Mesenchymal stem cell (in vitro differentiated cells and primary cell): ENCODE data around the gene TMEM114.
A peak's percentile ranks its signal among the peaks of the same experiment; 100 is the strongest.

ENCODE experiments used
- DNase-seq: peaks from one replicate; pipeline ENCODE4 v3.0.0-alpha.2; 2013
- H2AFZ ChIP-seq: one replicate; pipeline ENCODE4 v1.6.1; 2013; ENCODE audit warnings: low read depth, mild to moderate bottlenecking, control low read depth, inconsistent platforms, low read length, moderate library complexity
- H2AK5ac ChIP-seq: 2 replicates; pipeline ENCODE4 v1.6.1; 2013; ENCODE audit warnings: low read length, moderate library complexity, mild to moderate bottlenecking, inconsistent platforms; ENCODE audit not compliant: severe bottlenecking
- H2BK120ac ChIP-seq: one replicate; pipeline ENCODE4 v1.6.1; 2013; ENCODE audit warnings: low read depth, mild to moderate bottlenecking, inconsistent platforms, low read length, moderate library complexity
- H2BK12ac ChIP-seq, 2 experiments: one replicate each; pipeline ENCODE4 v1.6.1; 2013; ENCODE audit warnings: inconsistent platforms in 2 of 2, low read length in 2 of 2, mild to moderate bottlenecking in 2 of 2, moderate library complexity in 2 of 2, control low read depth in 1 of 2
- H2BK15ac ChIP-seq: one replicate; pipeline ENCODE4 v1.6.1; 2013; ENCODE audit warnings: mild to moderate bottlenecking, low read depth, inconsistent platforms; ENCODE audit not compliant: poor library complexity, severe bottlenecking
- H2BK5ac ChIP-seq: 2 replicates; pipeline ENCODE4 v1.6.1; 2013; ENCODE audit warnings: low read depth, mild to moderate bottlenecking, low read length, control low read depth, inconsistent platforms; ENCODE audit not compliant: poor library complexity, severe bottlenecking
- H3K14ac ChIP-seq, 2 experiments: one replicate each; pipeline ENCODE4 v1.6.1; 2013; ENCODE audit warnings: inconsistent platforms in 2 of 2, low read length in 2 of 2, control low read depth in 1 of 2, mild to moderate bottlenecking in 1 of 2, moderate library complexity in 1 of 2
- H3K18ac ChIP-seq, 2 experiments: one replicate each; pipeline ENCODE4 v1.6.1; 2013; ENCODE audit warnings: inconsistent platforms in 2 of 2, low read length in 2 of 2, control low read depth in 1 of 2, low read depth in 1 of 2, mild to moderate bottlenecking in 1 of 2
- H3K23ac ChIP-seq, 2 experiments: one replicate each; pipeline ENCODE4 v1.6.1; 2013; ENCODE audit warnings: inconsistent platforms in 2 of 2, low read length in 2 of 2, mild to moderate bottlenecking in 2 of 2, moderate library complexity in 2 of 2, control low read depth in 1 of 2
- H3K27ac ChIP-seq: 2 replicates; pipeline ENCODE4 v1.5.1; 2013; ENCODE audit warnings: mild to moderate bottlenecking, moderate library complexity, low read length, control low read depth, inconsistent platforms; ENCODE audit not compliant: poor library complexity, severe bottlenecking
- H3K27me3 ChIP-seq, 2 experiments: 2 replicates each; pipeline versions ENCODE4 v1.6.1 to v1.7.0; 2013; ENCODE audit warnings: low read length in 2 of 2, mild to moderate bottlenecking in 2 of 2, moderate library complexity in 2 of 2, control low read depth in 1 of 2, inconsistent platforms in 1 of 2; ENCODE audit not compliant: control insufficient read depth in 1 of 2, insufficient read depth in 1 of 2
- H3K36me3 ChIP-seq, 2 experiments: 2 replicates each; pipeline versions ENCODE4 v1.6.1 to v1.7.0; 2013; ENCODE audit warnings: low read length in 2 of 2, control low read depth in 1 of 2, inconsistent platforms in 1 of 2, low read depth in 1 of 2, mild to moderate bottlenecking in 1 of 2; ENCODE audit not compliant: insufficient read depth in 2 of 2, control insufficient read depth in 1 of 2
- H3K4ac ChIP-seq, 2 experiments: one replicate each; pipeline ENCODE4 v1.6.1; 2013; ENCODE audit warnings: inconsistent platforms in 2 of 2, low read length in 2 of 2, mild to moderate bottlenecking in 2 of 2, moderate library complexity in 2 of 2, control low read depth in 1 of 2, low read depth in 1 of 2
- H3K4me1 ChIP-seq: 2 replicates; pipeline ENCODE4 v1.6.1; 2013; ENCODE audit warnings: low read depth, low read length, control low read depth; ENCODE audit not compliant: control insufficient read depth, insufficient read depth
- H3K4me2 ChIP-seq: 2 replicates; pipeline ENCODE4 v1.6.1; 2013; ENCODE audit warnings: low read length, mild to moderate bottlenecking, inconsistent platforms; ENCODE audit not compliant: poor library complexity, severe bottlenecking
- H3K4me3 ChIP-seq, 2 experiments: 2 replicates each; pipeline versions ENCODE4 v1.5.1 to v1.7.0; 2013; ENCODE audit warnings: low read length in 2 of 2, mild to moderate bottlenecking in 2 of 2, control low read depth in 1 of 2, low read depth in 1 of 2; ENCODE audit not compliant: insufficient read depth in 1 of 2
- H3K79me1 ChIP-seq: replicated peaks from 2 replicates; pipeline ENCODE4 v1.6.1; 2013; ENCODE audit warnings: mild to moderate bottlenecking, control low read depth, low read length, inconsistent platforms; ENCODE audit not compliant: poor library complexity, severe bottlenecking
- H3K9ac ChIP-seq: 2 replicates; pipeline ENCODE4 v1.7.0; 2013; ENCODE audit warnings: mild to moderate bottlenecking, low read length, moderate library complexity
- H3K9me3 ChIP-seq: 2 replicates; pipeline ENCODE4 v1.7.0; 2013; ENCODE audit warnings: mild to moderate bottlenecking, low read length; ENCODE audit not compliant: control insufficient read depth
- H4K8ac ChIP-seq: one replicate; pipeline ENCODE4 v1.6.1; 2013; ENCODE audit warnings: inconsistent platforms, mild to moderate bottlenecking, low read length, moderate library complexity
- H4K91ac ChIP-seq: one replicate; pipeline ENCODE4 v1.6.1; 2013; ENCODE audit warnings: mild to moderate bottlenecking, low read length, inconsistent platforms
- WGBS: methylation state at CpG from one replicate; pipeline ENCODE4 v1.1.7; 2013; ENCODE audit warnings: mixed read lengths; 5-methylcytosine and 5-hydroxymethylcytosine counted together

TMEM114 gene

DNA sequence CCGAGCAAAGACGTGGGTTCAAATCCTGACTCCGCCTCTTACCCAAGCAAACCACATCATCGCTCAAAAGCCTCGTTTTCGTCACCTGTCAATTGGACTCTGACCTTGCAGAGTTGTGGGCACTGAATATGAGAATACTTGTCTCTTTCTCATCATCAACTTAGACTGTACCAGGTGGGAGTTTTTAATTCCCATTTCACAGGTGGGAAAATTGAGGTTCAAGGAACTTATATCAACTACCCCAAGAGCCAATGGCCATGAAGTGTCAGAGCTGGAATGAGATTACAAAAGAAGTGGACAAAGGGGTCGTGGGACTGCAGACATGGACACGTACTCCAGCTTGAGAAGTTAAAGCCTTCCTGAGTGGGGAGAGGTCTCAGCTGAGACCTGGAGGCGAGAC lies 10.8 kb downstream of the TMEM114 start:
- H3K27ac ChIP-seq = no peak overlapping the region
- no peak overlapping the region for H3K4ac ChIP-seq
- H3K9ac ChIP-seq = no peak overlapping the region
- H3K4me1 ChIP-seq = peaks cover 13% of the 10 kb centered on the region
- no peaks in the 10 kb centered on the region for H3K36me3 ChIP-seq
- no peak overlapping the region for H3K23ac ChIP-seq
- no peak overlapping the region for H2AFZ ChIP-seq
- peaks cover 13 to 31% of the 10 kb centered on the region in 2 experiments for H3K27me3 ChIP-seq
- H2BK5ac ChIP-seq = no peak overlapping the region
- H3K79me1 ChIP-seq = no peaks in the 10 kb centered on the region
- no peak overlapping the region for H4K91ac ChIP-seq
- H4K8ac ChIP-seq = no peak overlapping the region
- H3K14ac ChIP-seq = no peak overlapping the region
- no peak overlapping the region for H3K18ac ChIP-seq
- H2AK5ac ChIP-seq = no peak overlapping the region
- H2BK120ac ChIP-seq = no peak overlapping the region
- H3K4me2 ChIP-seq = no peak overlapping the region
- no peak overlapping the region for H2BK15ac ChIP-seq
- no peak overlapping the region for H3K4me3 ChIP-seq
- no peak overlapping the region for H2BK12ac ChIP-seq
- 75% methylated on average over 5 of the region's 9 CpGs for WGBS
- no peaks in the 10 kb centered on the region for H3K9me3 ChIP-seq
- DNase-seq = no peak

- Histone ChIP-seq H3K9ac (no peak overlapping the region), H3K9me3 (no peaks in the 10 kb centered on the region), H3K23ac (no peak overlapping the region), H2BK15ac (no peak overlapping the region), H3K27ac (no peak overlapping the region), H4K91ac (no peak overlapping the region), H4K8ac (no peak overlapping the region), H2AK5ac (no peak overlapping the region), H3K4me1 (peaks cover 6% of the 10 kb centered on the region), H2AFZ (no peak overlapping the region), H3K36me3 (no peaks in the 10 kb centered on the region), H3K79me1 (no peaks in the 10 kb centered on the region), H3K14ac (no peak overlapping the region), H2BK5ac (no peak overlapping the region), H3K18ac (no peak overlapping the region), H2BK12ac (no peak overlapping the region), H3K4ac (no peak overlapping the region), H3K4me3 (no peak overlapping the region), H2BK120ac (no peak overlapping the region), H3K27me3 (peaks cover 13 to 45% of the 10 kb centered on the region in 2 experiments), H3K4me2 (no peak overlapping the region)
- DNase-seq = no peak
- WGBS = 83% methylated on average over 10 of the region's 10 CpGs
These were observed 12.5 kb downstream of the TMEM114 start for GRCh38 chr16:8577678-8578304.

- peaks cover 1% of the 10 kb centered on the region for H3K4me1 ChIP-seq
- H2BK15ac ChIP-seq = no peak overlapping the region
- no peak overlapping the region for H4K8ac ChIP-seq
- no peak overlapping the region for H3K27ac ChIP-seq
- DNase-seq = no peak
- H4K91ac ChIP-seq = no peak overlapping the region
- no peak overlapping the region for H3K4me2 ChIP-seq
- H2AFZ ChIP-seq = no peak overlapping the region
- peak overlapping the region in 1 of 2 experiments; percentile 15 for H3K4me3 ChIP-seq
- no peak overlapping the region for H3K18ac ChIP-seq
- no peaks in the 10 kb centered on the region for H3K9me3 ChIP-seq
- no peak overlapping the region for H2BK120ac ChIP-seq
- no peak overlapping the region for H3K4ac ChIP-seq
- 93% methylated on average over 3 of the region's 4 CpGs for WGBS
- H2AK5ac ChIP-seq = no peak overlapping the region
- no peak overlapping the region for H2BK5ac ChIP-seq
- peaks cover 13 to 54% of the 10 kb centered on the region in 2 experiments for H3K27me3 ChIP-seq
- H3K14ac ChIP-seq = no peak overlapping the region
- H3K23ac ChIP-seq = no peak overlapping the region
- H3K79me1 ChIP-seq = no peaks in the 10 kb centered on the region
- no peaks in the 10 kb centered on the region for H3K36me3 ChIP-seq
- H2BK12ac ChIP-seq = no peak overlapping the region
- no peak overlapping the region for H3K9ac ChIP-seq
These were observed 13.9 kb downstream of the TMEM114 start for GRCh38 chr16:8576141-8577004.

DNA sequence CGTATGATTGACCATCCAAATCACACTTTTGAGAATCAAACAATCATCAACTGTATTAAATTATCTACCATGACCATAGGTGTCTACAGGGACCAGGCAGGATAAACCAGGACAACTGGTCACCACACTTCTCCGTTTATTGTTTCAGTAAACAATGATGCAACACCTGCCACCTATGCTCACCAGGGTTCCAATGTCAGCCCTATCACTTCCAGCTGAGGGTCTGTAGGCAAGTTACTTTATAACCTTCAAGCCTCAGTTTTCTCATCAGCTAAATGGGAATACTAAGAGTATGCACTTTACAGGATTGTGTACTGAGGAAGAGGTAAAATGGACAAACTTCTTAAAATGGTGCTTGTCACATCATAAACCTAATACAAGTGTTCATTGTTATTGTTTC lies 14.9 kb downstream of the TMEM114 start:
- no peak overlapping the region for H3K4me3 ChIP-seq
- H3K9me3 ChIP-seq = no peaks in the 10 kb centered on the region
- H3K14ac ChIP-seq = no peak overlapping the region
- H2BK120ac ChIP-seq = no peak overlapping the region
- H2BK5ac ChIP-seq = no peak overlapping the region
- H2AK5ac ChIP-seq = no peak overlapping the region
- no peak overlapping the region for H3K4ac ChIP-seq
- H3K79me1 ChIP-seq = no peaks in the 10 kb centered on the region
- peaks cover 5% of the 10 kb centered on the region for H3K4me1 ChIP-seq
- no peak overlapping the region for H3K23ac ChIP-seq
- WGBS = 83% methylated on average over 2 of the region's 2 CpGs
- H2AFZ ChIP-seq = no peak overlapping the region
- H3K27ac ChIP-seq = no peak overlapping the region
- H3K36me3 ChIP-seq = no peaks in the 10 kb centered on the region
- H3K4me2 ChIP-seq = no peak overlapping the region
- H4K8ac ChIP-seq = no peak overlapping the region
- DNase-seq = no peak
- H3K27me3 ChIP-seq = peaks cover 13 to 58% of the 10 kb centered on the region in 2 experiments
- no peak overlapping the region for H2BK12ac ChIP-seq
- H3K18ac ChIP-seq = no peak overlapping the region
- no peak overlapping the region for H4K91ac ChIP-seq
- H2BK15ac ChIP-seq = no peak overlapping the region
- H3K9ac ChIP-seq = no peak overlapping the region
